Activated CD8-positive, alpha-beta memory T cell treated with anti-CD3 and anti-CD28 coated beads, Interleukin-2, amount 50 U/mL, for 1 hour (primary cell): Measurements from ENCODE around the gene OAS1.

Source experiments
- DNase-seq: peaks from one replicate; pipeline ENCODE4 v3.0.0-alpha.2; 2020; ENCODE audit errors: extremely low read depth

Gene OAS1

DNA sequence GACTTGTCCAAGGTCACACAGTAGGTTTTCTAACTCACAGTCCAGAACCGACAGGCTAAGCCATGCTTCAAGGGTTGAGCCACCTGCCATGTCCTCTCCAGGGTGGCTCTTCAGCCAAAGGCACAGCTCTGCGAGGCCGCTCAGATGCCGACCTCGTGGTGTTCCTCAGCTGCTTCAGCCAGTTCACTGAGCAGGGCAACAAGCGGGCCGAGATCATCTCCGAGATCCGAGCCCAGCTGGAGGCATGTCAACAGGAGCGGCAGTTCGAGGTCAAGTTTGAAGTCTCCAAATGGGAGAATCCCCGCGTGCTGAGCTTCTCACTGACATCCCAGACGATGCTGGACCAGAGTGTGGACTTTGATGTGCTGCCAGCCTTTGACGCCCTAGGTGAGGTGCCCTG, 58.9 kb downstream of the OAS1 start:
- no peak for DNase-seq

DNA sequence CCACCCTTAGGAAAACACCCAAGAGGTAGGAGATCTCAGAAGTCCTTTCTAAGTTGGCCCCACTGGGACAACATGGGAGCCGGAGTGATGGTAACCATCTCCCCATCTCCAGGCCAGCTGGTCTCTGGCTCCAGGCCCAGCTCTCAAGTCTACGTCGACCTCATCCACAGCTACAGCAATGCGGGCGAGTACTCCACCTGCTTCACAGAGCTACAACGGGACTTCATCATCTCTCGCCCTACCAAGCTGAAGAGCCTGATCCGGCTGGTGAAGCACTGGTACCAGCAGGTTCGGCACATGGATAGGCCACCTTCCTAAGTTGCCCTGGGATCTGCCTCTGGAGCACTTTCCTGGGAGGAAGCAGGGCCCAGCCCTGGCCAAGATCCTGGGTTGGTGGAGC, 60.5 kb downstream of the OAS1 start:
- no peak for DNase-seq

DNA sequence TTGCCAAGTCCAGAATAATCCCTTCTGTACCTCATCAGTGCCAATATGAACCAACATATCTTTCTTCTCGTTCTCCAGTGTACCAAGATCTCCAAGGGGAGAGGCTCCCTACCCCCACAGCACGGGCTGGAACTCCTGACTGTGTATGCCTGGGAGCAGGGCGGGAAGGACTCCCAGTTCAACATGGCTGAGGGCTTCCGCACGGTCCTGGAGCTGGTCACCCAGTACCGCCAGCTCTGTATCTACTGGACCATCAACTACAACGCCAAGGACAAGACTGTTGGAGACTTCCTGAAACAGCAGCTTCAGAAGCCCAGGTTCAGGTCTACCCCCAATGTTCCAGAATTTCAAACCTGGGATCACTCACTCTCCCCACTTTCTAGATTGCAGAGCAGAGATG, 61.1 kb downstream of the OAS1 start:
- DNase-seq = no peak
